ENCODE results near the gene PTPRN2. TPM values are rescaled to one million over a fixed set of nuclear protein-coding genes. Genes with fewer than 3 reads are reported as not detected.

Gene PTPRN2
- total RNA-seq, 1 donor from 2014 or later: 1.8 TPM

DNA sequence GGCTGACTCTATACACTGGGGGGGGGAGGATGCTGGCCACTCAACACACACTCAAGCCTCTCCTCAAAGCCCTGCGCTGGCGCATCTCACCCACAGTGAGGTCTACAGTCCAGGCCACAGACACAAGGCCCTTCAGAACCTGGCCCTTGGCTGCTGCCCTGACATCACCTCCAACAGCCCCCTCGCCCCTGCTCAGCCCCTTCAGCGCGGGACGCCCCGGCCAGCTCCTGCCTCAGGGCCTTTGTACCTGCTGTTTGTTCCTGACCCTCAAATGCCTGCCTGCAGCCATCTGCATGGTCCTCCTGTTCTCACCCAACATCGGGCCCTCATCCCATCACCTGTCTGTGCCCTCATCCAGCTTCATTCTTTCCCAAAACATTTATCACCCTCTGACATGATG, 678.3 kb downstream of the PTPRN2 start:
- no peaks in the 10 kb centered on the region for H3K27me3 Mint-ChIP-seq
- no peak for DNase-seq
- ChIA-PET POLR2A (no interaction called here), CTCF (no interaction called here)
- H3K27ac Mint-ChIP-seq: no peak overlapping the region
- no peaks in the 10 kb centered on the region for H3K36me3 Mint-ChIP-seq (ENCODE audit: low read depth)
- ATAC-seq (ENCODE audit: low read depth): no peak
- H3K9me3 Mint-ChIP-seq: peaks cover 8% of the 10 kb centered on the region
- H3K4me1 Mint-ChIP-seq: no peaks in the 10 kb centered on the region
- no peak overlapping the region for H3K4me3 Mint-ChIP-seq
- intact Hi-C loops (cut with micrococcal nuclease): no loop called here
- TF ChIP-seq, protein P1, sequence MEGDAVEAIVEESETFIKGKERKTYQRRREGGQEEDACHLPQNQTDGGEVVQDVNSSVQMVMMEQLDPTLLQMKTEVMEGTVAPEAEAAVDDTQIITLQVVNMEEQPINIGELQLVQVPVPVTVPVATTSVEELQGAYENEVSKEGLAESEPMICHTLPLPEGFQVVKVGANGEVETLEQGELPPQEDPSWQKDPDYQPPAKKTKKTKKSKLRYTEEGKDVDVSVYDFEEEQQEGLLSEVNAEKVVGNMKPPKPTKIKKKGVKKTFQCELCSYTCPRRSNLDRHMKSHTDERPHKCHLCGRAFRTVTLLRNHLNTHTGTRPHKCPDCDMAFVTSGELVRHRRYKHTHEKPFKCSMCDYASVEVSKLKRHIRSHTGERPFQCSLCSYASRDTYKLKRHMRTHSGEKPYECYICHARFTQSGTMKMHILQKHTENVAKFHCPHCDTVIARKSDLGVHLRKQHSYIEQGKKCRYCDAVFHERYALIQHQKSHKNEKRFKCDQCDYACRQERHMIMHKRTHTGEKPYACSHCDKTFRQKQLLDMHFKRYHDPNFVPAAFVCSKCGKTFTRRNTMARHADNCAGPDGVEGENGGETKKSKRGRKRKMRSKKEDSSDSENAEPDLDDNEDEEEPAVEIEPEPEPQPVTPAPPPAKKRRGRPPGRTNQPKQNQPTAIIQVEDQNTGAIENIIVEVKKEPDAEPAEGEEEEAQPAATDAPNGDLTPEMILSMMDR (IDR thresholded peaks at IDR 0.05): no peak

GRCh38 chr7:157908006-157908782, 679.4 kb downstream of the PTPRN2 start:
- no peak for ATAC-seq (ENCODE audit: low read depth)
- Mint-ChIP-seq H3K4me1 (no peaks in the 10 kb centered on the region), H3K4me3 (no peak overlapping the region), H3K27me3 (no peaks in the 10 kb centered on the region), H3K27ac (no peak overlapping the region), H3K36me3 (ENCODE audit: low read depth) (no peaks in the 10 kb centered on the region), H3K9me3 (peaks cover 5% of the 10 kb centered on the region)
- TF ChIP-seq, protein P1 (IDR thresholded peaks at IDR 0.05): no peak
- no peak for DNase-seq
- intact Hi-C loops (cut with micrococcal nuclease): no loop called here
- ChIA-PET POLR2A (no interaction called here), CTCF (no interaction called here)

- TF ChIP-seq, protein P1 (IDR thresholded peaks at IDR 0.05): no peak
- no peak overlapping the region for H3K27ac Mint-ChIP-seq
- DNase-seq (no peak), ATAC-seq (ENCODE audit: low read depth) (no peak)
- no peak overlapping the region for H3K4me3 Mint-ChIP-seq
- H3K27me3 Mint-ChIP-seq: no peaks in the 10 kb centered on the region
- CTCF ChIA-PET: no interaction called here
- no peaks in the 10 kb centered on the region for H3K36me3 Mint-ChIP-seq (ENCODE audit: low read depth)
- POLR2A ChIA-PET: no interaction called here
- no peaks in the 10 kb centered on the region for H3K4me1 Mint-ChIP-seq
- intact Hi-C loops (cut with micrococcal nuclease): no loop called here
- H3K9me3 Mint-ChIP-seq: peaks cover 5% of the 10 kb centered on the region
These were observed 680.5 kb downstream of the PTPRN2 start for GRCh38 chr7:157907091-157907490.

DNA sequence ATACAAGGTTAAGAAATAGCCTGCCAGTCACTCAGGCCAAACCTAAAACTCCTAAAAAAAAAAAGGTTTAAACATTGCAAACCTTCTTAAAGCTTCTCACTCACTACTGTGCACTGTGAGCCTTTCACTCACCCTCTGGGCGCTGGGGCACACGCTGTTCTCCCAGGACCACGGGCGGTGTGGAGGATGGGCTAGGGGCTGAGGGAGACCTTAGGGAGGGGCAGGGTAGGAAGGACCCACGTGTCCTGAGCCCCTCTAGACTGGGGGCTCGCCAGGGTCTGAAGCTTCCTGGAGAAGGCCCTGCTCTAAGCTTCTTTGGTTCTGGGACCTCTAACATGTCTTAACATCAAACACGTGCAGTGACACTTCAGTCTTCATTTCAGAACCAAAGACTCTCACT, 681.0 kb downstream of the PTPRN2 start:
- H3K9me3 Mint-ChIP-seq: peaks cover 2% of the 10 kb centered on the region
- no peaks in the 10 kb centered on the region for H3K4me1 Mint-ChIP-seq
- H3K27ac Mint-ChIP-seq: no peak overlapping the region
- intact Hi-C loops (cut with micrococcal nuclease): no loop called here
- no peak overlapping the region for H3K4me3 Mint-ChIP-seq
- no peaks in the 10 kb centered on the region for H3K27me3 Mint-ChIP-seq
- H3K36me3 Mint-ChIP-seq (ENCODE audit: low read depth): no peaks in the 10 kb centered on the region
- CTCF ChIA-PET: no interaction called here
- ATAC-seq (ENCODE audit: low read depth) (no peak), DNase-seq (no peak)
- POLR2A ChIA-PET: no interaction called here
- TF ChIP-seq, protein P1 (IDR thresholded peaks at IDR 0.05): no peak

DNA sequence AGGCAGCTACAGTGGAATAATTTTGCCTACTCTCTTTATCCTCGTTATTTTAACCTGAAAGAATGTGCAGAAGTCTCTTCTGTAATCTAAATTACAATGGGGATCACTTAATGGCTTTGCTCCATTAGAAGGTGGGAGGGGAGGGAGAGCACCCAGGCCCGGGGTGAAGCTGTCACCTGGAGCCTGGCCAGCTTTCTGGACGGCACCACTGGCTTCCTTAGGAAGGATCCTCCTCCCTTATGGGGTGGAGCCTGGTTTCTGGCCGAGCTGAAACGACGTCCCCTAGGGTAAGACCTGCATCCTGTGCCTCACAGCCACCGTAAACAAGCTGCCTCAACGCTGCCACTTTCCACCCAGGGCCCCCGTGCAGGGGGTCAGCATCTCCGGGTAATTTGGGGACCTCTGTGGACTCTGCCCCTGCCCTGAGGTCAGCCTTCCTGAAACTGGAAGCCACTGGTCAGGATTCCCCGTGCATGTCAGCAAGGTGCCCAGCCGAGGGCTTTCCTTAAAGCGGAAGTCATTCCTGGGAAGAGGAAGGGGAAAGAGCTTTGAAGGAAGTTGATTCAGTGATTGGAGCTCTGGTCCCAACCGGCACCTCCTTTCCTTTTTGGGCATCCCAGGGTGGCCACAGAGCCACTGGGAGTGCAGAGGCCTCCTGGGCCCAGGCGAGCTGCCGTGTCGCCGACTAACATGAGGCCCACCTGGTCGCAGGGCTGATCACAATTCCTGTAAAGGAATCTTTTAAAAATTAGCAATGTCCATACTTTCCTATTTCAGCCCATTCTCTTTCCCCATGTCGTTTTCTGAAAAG, 681.8 kb downstream of the PTPRN2 start:
- CTCF ChIA-PET: no interaction called here
- intact Hi-C loops (cut with micrococcal nuclease): no loop called here
- H3K27me3 Mint-ChIP-seq: no peaks in the 10 kb centered on the region
- H3K27ac Mint-ChIP-seq: no peak overlapping the region
- H3K4me1 Mint-ChIP-seq: no peaks in the 10 kb centered on the region
- TF ChIP-seq, protein P1 (IDR thresholded peaks at IDR 0.05): no peak
- H3K36me3 Mint-ChIP-seq (ENCODE audit: low read depth): no peaks in the 10 kb centered on the region
- no peaks in the 10 kb centered on the region for H3K9me3 Mint-ChIP-seq
- H3K4me3 Mint-ChIP-seq: no peak overlapping the region
- POLR2A ChIA-PET: no interaction called here
- DNase-seq: no peak
- ATAC-seq (ENCODE audit: low read depth): no peak
